AG10803 (cell line): ENCODE results near the gene NUFIP1.
"Not testable (repeated sequence)": the region's sequence is repeated elsewhere in the genome, so short reads cannot be mapped to it uniquely, and the experiment has no call there.

Source experiments
- DNase-seq: peaks from one replicate; pipeline ENCODE4 v3.0.0; 2010; ENCODE audit warnings: low read depth
- H3K4me3 ChIP-seq: 2 replicates; pipeline ENCODE4 v1.5.1; 2011; ENCODE audit warnings: mild to moderate bottlenecking, low read length, control low read depth
- TF ChIP-seq, protein P1 (sequence below): conservative IDR thresholded peaks from 2 replicates; pipeline ENCODE4 v1.5.1; 2011; ENCODE audit warnings: mild to moderate bottlenecking, low read length, control low read depth, inconsistent platforms

The NUFIP1 gene

DNA sequence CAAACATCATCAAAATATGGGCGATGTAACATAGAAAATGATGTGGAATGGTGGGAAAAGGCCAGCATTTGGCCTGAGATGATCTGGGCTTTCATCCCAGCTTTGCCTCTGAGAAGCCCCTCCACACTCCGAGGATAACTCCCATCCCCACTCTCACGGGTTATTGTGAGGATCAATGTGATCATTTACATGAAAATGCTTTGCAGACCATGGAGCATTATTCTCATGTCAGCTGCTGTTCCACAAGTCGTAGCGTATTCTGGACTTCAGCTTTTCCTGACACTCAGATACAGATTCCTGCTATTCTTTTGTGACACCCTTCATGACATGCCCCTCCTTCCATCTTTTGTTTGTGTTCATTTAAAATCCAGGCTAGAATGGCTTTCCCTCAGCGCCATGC, 86.5 kb downstream of the NUFIP1 start:
- no peak overlapping the region for H3K4me3 ChIP-seq
- no peak for DNase-seq
- TF ChIP-seq, protein P1, sequence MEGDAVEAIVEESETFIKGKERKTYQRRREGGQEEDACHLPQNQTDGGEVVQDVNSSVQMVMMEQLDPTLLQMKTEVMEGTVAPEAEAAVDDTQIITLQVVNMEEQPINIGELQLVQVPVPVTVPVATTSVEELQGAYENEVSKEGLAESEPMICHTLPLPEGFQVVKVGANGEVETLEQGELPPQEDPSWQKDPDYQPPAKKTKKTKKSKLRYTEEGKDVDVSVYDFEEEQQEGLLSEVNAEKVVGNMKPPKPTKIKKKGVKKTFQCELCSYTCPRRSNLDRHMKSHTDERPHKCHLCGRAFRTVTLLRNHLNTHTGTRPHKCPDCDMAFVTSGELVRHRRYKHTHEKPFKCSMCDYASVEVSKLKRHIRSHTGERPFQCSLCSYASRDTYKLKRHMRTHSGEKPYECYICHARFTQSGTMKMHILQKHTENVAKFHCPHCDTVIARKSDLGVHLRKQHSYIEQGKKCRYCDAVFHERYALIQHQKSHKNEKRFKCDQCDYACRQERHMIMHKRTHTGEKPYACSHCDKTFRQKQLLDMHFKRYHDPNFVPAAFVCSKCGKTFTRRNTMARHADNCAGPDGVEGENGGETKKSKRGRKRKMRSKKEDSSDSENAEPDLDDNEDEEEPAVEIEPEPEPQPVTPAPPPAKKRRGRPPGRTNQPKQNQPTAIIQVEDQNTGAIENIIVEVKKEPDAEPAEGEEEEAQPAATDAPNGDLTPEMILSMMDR, result no peak

DNA sequence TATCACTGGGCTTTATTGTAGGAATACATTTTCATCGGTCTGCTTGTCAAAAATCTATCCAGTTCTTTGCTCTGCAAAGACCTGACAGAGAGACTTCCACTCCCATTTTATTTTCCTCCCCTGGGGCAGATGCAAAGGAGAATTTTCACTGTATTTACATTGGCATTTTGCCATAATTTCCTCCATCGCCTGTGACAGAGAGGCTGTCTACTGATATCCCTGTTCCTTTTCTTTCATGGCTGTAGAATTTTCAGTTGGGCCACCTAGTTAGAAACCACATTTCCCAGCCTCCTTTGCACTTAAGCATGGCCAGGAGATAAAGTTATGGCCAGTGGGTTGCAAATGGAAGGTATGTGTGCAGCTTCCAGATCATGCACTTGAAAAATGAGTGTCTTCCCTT, 89.3 kb downstream of the NUFIP1 start:
- no peak overlapping the region for H3K4me3 ChIP-seq
- DNase-seq, result no peak
- TF ChIP-seq, protein P1, result no peak

DNA sequence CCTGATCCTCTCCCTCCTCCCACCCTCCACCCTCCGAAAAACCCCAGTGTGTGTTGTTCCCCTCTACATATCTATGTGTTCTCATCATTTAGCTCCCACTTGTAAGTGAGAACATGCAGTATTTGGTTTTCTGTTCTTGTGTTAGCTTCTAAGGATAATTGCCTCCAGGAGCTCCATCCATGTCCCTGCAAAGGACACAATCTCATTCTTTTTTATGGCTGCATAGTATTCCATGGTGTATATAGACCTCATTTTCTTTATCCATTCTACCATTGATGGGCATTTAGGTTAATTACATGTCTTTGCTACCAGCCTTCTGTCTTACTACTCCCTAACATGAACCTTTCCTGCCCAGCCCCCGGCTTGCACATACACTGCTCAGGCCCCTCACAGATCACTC, 91.0 kb downstream of the NUFIP1 start:
- not testable (repeated sequence) for DNase-seq, H3K4me3 ChIP-seq

DNA sequence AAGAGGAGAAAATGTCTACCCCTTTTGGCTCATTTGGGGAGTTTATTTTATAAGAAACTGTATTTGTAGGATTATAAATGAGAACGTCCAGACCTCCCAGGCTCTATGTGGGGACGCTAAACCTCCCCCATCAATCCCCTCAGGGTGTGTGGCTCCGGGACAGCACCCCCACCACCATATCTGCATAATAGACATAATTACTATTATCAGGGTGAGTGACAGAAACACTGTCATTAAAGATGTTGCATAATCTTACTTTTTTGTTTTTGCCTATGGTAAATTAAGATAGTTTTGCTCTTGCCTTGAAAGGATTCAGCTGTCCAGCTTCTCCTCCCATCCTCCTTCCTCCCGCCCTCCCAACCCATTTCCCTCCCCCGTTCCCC, 93.3 kb downstream of the NUFIP1 start:
- no peak overlapping the region for H3K4me3 ChIP-seq
- no peak for DNase-seq
- TF ChIP-seq, protein P1, result no peak

DNA sequence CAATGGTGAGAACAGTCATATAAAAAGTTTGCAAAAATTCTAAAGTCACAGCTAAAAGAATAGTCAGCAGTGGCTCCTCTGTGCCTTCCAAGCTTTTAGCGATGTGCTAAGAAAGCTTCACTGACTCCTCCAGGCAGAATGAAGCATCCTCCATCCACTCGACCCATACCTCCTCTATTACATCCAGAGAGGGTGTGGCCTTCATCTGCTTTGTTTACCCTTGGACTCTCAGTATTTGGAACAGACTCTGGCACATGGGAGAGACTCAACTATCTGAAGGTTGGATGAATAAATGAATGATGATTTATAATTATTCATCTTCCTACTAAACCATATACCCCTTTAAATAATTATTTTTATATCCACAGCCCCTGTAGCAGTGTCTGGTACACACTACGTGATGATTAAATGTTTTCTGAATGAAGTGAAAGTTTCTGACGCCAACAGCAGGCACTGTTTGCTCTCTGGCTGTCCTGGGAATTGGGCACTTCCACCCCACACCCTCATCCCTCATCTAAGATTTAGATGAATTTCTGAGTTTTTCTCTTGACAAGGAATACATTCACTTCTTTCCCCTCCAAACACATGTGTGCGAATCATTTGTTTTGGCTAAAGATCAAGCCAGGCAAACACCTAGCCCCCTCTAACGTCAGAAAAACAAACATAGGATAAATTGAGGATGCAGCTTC, 93.9 kb downstream of the NUFIP1 start:
- TF ChIP-seq, protein P1, result no peak
- no peak overlapping the region for H3K4me3 ChIP-seq
- DNase-seq, result no peak

DNA sequence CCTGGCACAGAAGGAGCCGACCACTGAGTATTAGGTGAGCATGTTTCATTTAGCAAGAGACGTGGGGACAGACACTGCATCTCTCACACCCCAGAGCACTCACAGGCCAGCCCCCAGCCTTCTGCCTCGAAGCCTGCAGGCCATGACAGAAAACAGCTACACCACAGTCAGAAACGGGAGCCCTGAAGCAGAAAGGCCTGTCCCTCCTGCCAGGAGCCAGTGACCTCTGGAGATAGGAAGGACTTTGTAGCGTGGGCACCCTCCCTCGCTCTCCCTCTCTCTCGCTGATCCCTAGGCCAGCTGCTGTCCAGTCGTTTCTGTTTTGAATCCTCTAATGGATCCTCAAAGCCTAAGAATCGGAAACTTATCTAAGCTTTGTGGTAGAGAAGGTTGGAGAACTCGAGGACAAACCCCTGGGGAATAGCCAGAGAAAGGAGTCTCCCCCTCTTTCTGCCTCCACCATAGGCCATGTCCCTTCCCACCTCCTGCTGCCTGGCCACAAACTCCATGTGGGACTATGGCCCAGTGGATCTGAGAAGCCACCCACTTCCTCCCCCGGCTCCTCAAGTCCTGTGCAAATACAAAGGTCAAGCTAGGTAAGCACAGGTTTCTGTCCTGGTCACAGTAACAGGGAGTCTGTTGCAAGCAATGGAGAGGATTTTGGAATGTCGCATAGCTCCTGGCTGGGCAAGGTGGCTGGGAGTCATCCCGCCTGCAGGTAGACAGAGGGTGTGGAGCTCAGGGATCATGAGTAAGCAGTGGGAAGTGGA, 95.1 kb downstream of the NUFIP1 start:
- DNase-seq, result no peak
- TF ChIP-seq, protein P1, result no peak
- H3K4me3 ChIP-seq, result no peak overlapping the region
